ENCODE results near the gene CD68.
"Not testable (repeated sequence)": the region's sequence is repeated elsewhere in the genome, so short reads cannot be mapped to it uniquely, and the experiment has no call there.

CD68 gene

GRCh38 chr17:7580604-7581575 is 1.5 kb downstream of the CD68 start:
- no peak for DNase-seq

GRCh38 chr17:7582396-7583252 is 3.2 kb downstream of the CD68 start:
- DNase-seq = no peak

GRCh38 chr17:7583253-7584109 is 4.0 kb downstream of the CD68 start, which contains the start of gene MPDU1:
TSS of gene MPDU1 (plus strand) at chr17:7583852. CDS start at chr17:7583863, 11 bp downstream.
- DNase-seq = peak; percentile 98

GRCh38 chr17:7586673-7587419 is 7.4 kb downstream of the CD68 start:
- no peak for DNase-seq

GRCh38 chr17:7587420-7588151 is 8.1 kb downstream of the CD68 start:
- DNase-seq = peak; percentile 95

GRCh38 chr17:7588553-7589203 is 9.2 kb downstream of the CD68 start:
- no peak for DNase-seq

GRCh38 chr17:7589204-7589868 is 9.9 kb downstream of the CD68 start:
- peak; percentile 84 for DNase-seq

GRCh38 chr17:7589891-7590691 is 10.7 kb downstream of the CD68 start, which contains the start of gene SOX15:
TSS of gene SOX15 (minus strand) at chr17:7590094. CDS start at chr17:7589676, 418 bp downstream.
- no peak for DNase-seq

GRCh38 chr17:7590743-7591142 is 11.3 kb downstream of the CD68 start:
- DNase-seq = peak; percentile 59

GRCh38 chr17:7591596-7591995 is 12.2 kb downstream of the CD68 start:
- DNase-seq = no peak

- DNase-seq = no peak
Observed at GRCh38 chr17:7592422-7593021, 13.1 kb downstream of the CD68 start.

GRCh38 chr17:7593296-7593695 is 13.9 kb downstream of the CD68 start:
- DNase-seq = no peak

- not testable (repeated sequence) for DNase-seq
Observed at GRCh38 chr17:7597561-7597960, 18.1 kb downstream of the CD68 start.

- DNase-seq = no peak
Observed at GRCh38 chr17:7606280-7606679, 26.8 kb downstream of the CD68 start.

GRCh38 chr17:7610641-7611040 is 31.2 kb downstream of the CD68 start:
- no peak for DNase-seq

GRCh38 chr17:7611635-7612293 is 32.3 kb downstream of the CD68 start:
- DNase-seq = no peak

- no peak for DNase-seq
Observed at GRCh38 chr17:7612294-7612640, 32.8 kb downstream of the CD68 start.

Data from fibroblast of skin of abdomen (primary cell).